Karpas-422 (cell line): ENCODE data around the gene SCFD2. TPM values are rescaled to one million over a fixed set of nuclear protein-coding genes. Genes with fewer than 3 reads are reported as not detected.

Experiments used
- DNase-seq: peaks from one replicate; pipeline ENCODE4 v3.0.0-alpha.2; 2015
- H2AFZ ChIP-seq: fragments of 200-600 bp; sonication (generic); 2 replicates; pipeline ENCODE4 v1.6.1; 2014; ENCODE audit warnings: antibody characterized with exemption, low read length, mixed read lengths
- H3K27ac ChIP-seq: fragments of 200-600 bp; sonication (generic); 2 replicates; pipeline ENCODE4 v1.5.1; 2014; ENCODE audit warnings: mild to moderate bottlenecking, low read length, moderate library complexity
- H3K27me3 ChIP-seq: fragments of 200-600 bp; sonication (generic); 2 replicates; pipeline ENCODE4 v1.6.1; 2014; ENCODE audit warnings: low read length, mixed read lengths
- H3K36me3 ChIP-seq: fragments of 200-600 bp; sonication (generic); 2 replicates; pipeline ENCODE4 v1.6.1; 2014; ENCODE audit warnings: low read length, mixed read lengths; ENCODE audit not compliant: insufficient read depth
- H3K4me1 ChIP-seq: fragments of 200-600 bp; sonication (generic); 2 replicates; pipeline ENCODE4 v1.6.1; 2014; ENCODE audit warnings: mild to moderate bottlenecking, low read length, mixed read lengths
- H3K4me2 ChIP-seq: fragments of 200-600 bp; sonication (generic); 2 replicates; pipeline ENCODE4 v1.6.1; 2014; ENCODE audit warnings: low read length, low read depth, mild to moderate bottlenecking; ENCODE audit not compliant: poor library complexity, severe bottlenecking
- H3K4me3 ChIP-seq: fragments of 200-600 bp; sonication (generic); 2 replicates; pipeline ENCODE4 v1.5.1; 2014; ENCODE audit warnings: mild to moderate bottlenecking, antibody characterized with exemption, low read length, mixed read lengths
- H3K79me2 ChIP-seq: fragments of 200-600 bp; sonication (generic); 2 replicates; pipeline ENCODE4 v1.6.1; 2014; ENCODE audit warnings: mild to moderate bottlenecking, low read length, mixed read lengths
- H3K9ac ChIP-seq: fragments of 200-600 bp; sonication (generic); 2 replicates; pipeline ENCODE4 v1.6.0; 2014; ENCODE audit warnings: low read length
- H3K9me2 ChIP-seq: fragments of 200-600 bp; sonication (generic), shearing (Covaris generic); replicated peaks from 2 replicates; pipeline ENCODE4 v1.6.0; 2014; ENCODE audit warnings: mild to moderate bottlenecking, low read length, moderate library complexity; ENCODE audit not compliant: insufficient read depth
- H3K9me3 ChIP-seq: fragments of 300-700, 200-600 bp; sonication (generic); 2 replicates; pipeline ENCODE4 v1.6.1; 2014; ENCODE audit warnings: low read length, mixed read lengths
- H4K20me1 ChIP-seq: fragments of 200-600 bp; sonication (generic); 2 replicates; pipeline ENCODE4 v1.6.1; 2014; ENCODE audit warnings: mild to moderate bottlenecking, antibody characterized with exemption, low read length, low read depth; ENCODE audit not compliant: insufficient read depth
- total RNA-seq: library from RNA; depleted of rRNA; stranded (reverse); fragments of >200 nt; shearing (Covaris generic); gene quantifications from 2 replicates; pipeline ENCODE4 v1.2.3, GENCODE V29; 2014; ENCODE audit warnings: low replicate concordance

Gene SCFD2
- total RNA-seq, 1 experiment from 2014 or later: 28.5 TPM

DNA sequence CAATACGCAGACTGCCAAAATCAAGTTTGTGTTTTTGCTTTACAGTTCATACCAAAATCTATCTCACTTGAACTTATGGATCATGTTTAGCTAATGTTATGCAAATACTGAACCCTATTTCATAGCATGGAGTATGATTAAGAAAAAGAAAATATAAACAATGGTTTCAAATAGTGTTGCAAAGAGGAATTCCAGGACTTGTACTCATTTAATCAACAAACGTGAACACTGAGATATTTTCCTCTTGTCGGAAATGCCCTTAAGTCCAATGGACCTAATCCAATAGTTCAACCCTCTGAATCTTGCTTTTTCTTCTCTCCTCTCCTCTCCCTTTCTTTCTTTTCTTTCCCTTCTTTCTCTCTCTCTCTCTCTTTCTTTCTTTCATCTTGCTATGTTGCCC lies 473.0 kb downstream of the SCFD2 start:
- Histone ChIP-seq H3K27me3 (no peaks in the 10 kb centered on the region), H3K4me1 (no peaks in the 10 kb centered on the region), H3K36me3 (no peaks in the 10 kb centered on the region), H3K9ac (no peak overlapping the region), H2AFZ (no peak overlapping the region), H3K4me2 (no peak overlapping the region), H3K9me3 (no peaks in the 10 kb centered on the region), H4K20me1 (no peaks in the 10 kb centered on the region), H3K9me2 (no peaks in the 10 kb centered on the region), H3K4me3 (no peak overlapping the region), H3K79me2 (no peaks in the 10 kb centered on the region), H3K27ac (no peak overlapping the region)
- DNase-seq: no peak

DNA sequence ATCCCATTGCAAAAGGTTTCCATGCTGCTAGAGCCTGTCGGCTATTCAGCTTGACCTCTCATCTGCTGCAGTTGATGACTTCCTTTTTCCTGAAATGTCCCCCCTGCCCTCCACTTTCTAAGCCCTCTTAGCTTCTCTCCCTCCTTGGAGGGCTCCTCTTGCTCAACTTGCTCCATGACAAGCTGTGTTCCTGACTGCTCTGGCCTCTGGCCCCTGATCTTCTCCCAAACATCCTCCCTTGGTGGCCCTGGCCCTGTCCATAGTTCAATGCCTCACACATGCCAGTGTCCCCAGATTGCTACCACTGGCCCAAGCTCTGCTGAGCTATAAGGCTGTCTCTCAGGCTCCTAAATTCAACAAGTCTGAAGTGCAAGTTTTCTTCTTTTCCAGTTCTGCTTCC lies 474.1 kb downstream of the SCFD2 start:
- H3K4me2 ChIP-seq: no peak overlapping the region
- H3K27me3 ChIP-seq: no peaks in the 10 kb centered on the region
- no peaks in the 10 kb centered on the region for H3K9me2 ChIP-seq
- no peak overlapping the region for H2AFZ ChIP-seq
- no peaks in the 10 kb centered on the region for H3K4me1 ChIP-seq
- H3K36me3 ChIP-seq: no peaks in the 10 kb centered on the region
- no peak overlapping the region for H3K4me3 ChIP-seq
- H3K27ac ChIP-seq: no peak overlapping the region
- DNase-seq: no peak
- H3K9ac ChIP-seq: no peak overlapping the region
- H3K9me3 ChIP-seq: no peaks in the 10 kb centered on the region
- H3K79me2 ChIP-seq: no peaks in the 10 kb centered on the region
- H4K20me1 ChIP-seq: no peaks in the 10 kb centered on the region

GRCh38 chr4:52890521-52890791 lies 475.4 kb downstream of the SCFD2 start:
- no peak overlapping the region for H3K4me3 ChIP-seq
- no peaks in the 10 kb centered on the region for H3K4me1 ChIP-seq
- H4K20me1 ChIP-seq: no peaks in the 10 kb centered on the region
- H2AFZ ChIP-seq: no peak overlapping the region
- no peaks in the 10 kb centered on the region for H3K36me3 ChIP-seq
- H3K9me2 ChIP-seq: no peaks in the 10 kb centered on the region
- H3K9me3 ChIP-seq: no peaks in the 10 kb centered on the region
- no peak overlapping the region for H3K4me2 ChIP-seq
- no peak for DNase-seq
- no peaks in the 10 kb centered on the region for H3K27me3 ChIP-seq
- no peak overlapping the region for H3K27ac ChIP-seq
- H3K9ac ChIP-seq: no peak overlapping the region
- H3K79me2 ChIP-seq: no peaks in the 10 kb centered on the region

DNA sequence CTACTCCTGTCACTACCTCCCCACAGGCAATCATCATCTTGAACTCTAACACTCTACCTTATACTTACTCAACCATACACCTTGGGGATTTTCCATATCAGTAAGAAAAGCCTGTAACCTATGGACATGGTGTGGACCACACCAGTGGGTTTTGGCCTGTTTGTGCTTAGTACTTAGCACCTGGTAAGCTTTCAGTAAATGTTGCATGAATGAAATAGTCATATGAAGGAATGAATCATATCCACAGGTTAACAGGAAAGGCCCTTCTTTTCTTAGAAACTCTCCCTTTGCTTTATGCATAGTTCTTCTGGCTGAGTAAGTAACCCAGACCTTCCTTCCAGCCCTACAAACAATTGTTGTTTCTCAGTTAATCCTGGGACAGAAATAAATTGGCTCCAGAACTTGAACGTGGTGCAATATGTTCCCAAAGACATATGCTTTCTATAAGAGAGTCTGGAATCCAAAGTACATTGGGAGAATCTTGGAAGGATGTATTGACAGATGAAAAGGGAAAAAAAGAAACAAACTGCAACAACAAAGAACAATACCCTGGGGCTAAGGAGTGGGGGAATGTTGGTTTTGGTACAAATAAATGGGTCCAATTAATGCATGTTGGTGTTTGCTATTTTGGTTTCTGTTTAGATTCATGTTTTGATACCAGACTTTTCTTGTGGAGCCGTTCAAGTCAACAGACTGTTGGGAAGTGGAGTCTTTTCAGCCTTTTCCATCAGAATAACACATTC lies 475.9 kb downstream of the SCFD2 start:
- Histone ChIP-seq H3K27me3 (no peaks in the 10 kb centered on the region), H4K20me1 (no peaks in the 10 kb centered on the region), H2AFZ (no peak overlapping the region), H3K9ac (no peak overlapping the region), H3K36me3 (no peaks in the 10 kb centered on the region), H3K9me3 (no peaks in the 10 kb centered on the region), H3K4me3 (no peak overlapping the region), H3K9me2 (no peaks in the 10 kb centered on the region), H3K4me1 (no peaks in the 10 kb centered on the region), H3K27ac (no peak overlapping the region), H3K79me2 (no peaks in the 10 kb centered on the region), H3K4me2 (no peak overlapping the region)
- DNase-seq: no peak

DNA sequence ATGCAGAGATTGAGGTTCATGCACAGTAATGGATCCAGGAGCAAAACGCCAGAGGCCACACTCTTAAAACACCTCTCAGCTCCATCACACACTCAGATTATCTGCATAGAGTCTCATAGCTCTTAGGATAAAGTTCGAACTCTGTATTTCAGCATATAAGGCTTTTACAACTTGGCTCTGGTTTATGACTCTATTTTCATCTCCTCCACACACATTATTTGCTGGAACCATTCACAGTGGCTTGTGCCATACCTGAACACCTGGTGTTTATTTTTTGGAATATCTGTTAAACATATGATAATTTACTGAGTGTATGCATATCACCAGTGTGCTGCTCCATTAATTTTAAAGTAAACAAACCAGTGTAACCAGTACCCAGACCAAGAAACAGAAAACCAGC lies 476.5 kb downstream of the SCFD2 start:
- H3K4me3 ChIP-seq: no peak overlapping the region
- H3K9me2 ChIP-seq: no peaks in the 10 kb centered on the region
- no peaks in the 10 kb centered on the region for H3K9me3 ChIP-seq
- no peak overlapping the region for H3K4me2 ChIP-seq
- no peak overlapping the region for H2AFZ ChIP-seq
- no peaks in the 10 kb centered on the region for H3K27me3 ChIP-seq
- H3K27ac ChIP-seq: no peak overlapping the region
- H3K4me1 ChIP-seq: no peaks in the 10 kb centered on the region
- no peaks in the 10 kb centered on the region for H3K36me3 ChIP-seq
- no peaks in the 10 kb centered on the region for H4K20me1 ChIP-seq
- H3K79me2 ChIP-seq: no peaks in the 10 kb centered on the region
- no peak for DNase-seq
- no peak overlapping the region for H3K9ac ChIP-seq

DNA sequence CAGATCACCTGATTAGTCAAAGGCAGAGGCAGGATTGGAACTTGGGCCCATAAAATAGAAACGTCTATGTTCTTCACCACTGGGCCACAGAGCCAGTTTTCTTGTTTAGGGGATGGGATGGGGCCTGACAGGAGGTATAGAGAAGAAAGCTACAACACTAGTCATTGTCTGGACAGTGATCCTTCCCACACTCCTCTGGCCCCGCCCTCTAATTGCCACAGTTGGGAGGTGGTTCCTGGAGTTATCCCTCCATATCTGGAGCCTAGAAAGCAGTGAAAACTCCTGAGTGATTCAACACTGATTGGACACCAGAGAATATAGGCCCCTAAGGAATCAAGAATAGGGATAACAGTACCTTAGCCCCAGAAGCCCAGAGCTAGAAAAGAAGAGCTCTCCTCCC lies 480.9 kb downstream of the SCFD2 start:
- Histone ChIP-seq H3K27ac (no peak overlapping the region), H3K4me1 (no peaks in the 10 kb centered on the region), H3K9me2 (no peaks in the 10 kb centered on the region), H3K27me3 (no peaks in the 10 kb centered on the region), H3K9ac (no peak overlapping the region), H3K79me2 (no peaks in the 10 kb centered on the region), H3K36me3 (no peaks in the 10 kb centered on the region), H2AFZ (no peak overlapping the region), H3K4me3 (no peak overlapping the region), H3K9me3 (no peaks in the 10 kb centered on the region), H4K20me1 (no peaks in the 10 kb centered on the region), H3K4me2 (no peak overlapping the region)
- DNase-seq: no peak

- H2AFZ ChIP-seq: no peak overlapping the region
- no peak for DNase-seq
- no peaks in the 10 kb centered on the region for H4K20me1 ChIP-seq
- H3K9ac ChIP-seq: no peak overlapping the region
- no peak overlapping the region for H3K4me2 ChIP-seq
- no peaks in the 10 kb centered on the region for H3K9me2 ChIP-seq
- H3K27me3 ChIP-seq: no peaks in the 10 kb centered on the region
- H3K36me3 ChIP-seq: no peaks in the 10 kb centered on the region
- H3K27ac ChIP-seq: no peak overlapping the region
- H3K79me2 ChIP-seq: no peaks in the 10 kb centered on the region
- no peaks in the 10 kb centered on the region for H3K9me3 ChIP-seq
- no peak overlapping the region for H3K4me3 ChIP-seq
- H3K4me1 ChIP-seq: no peaks in the 10 kb centered on the region
Measured at GRCh38 chr4:52883707-52884669, 481.9 kb downstream of the SCFD2 start.

DNA sequence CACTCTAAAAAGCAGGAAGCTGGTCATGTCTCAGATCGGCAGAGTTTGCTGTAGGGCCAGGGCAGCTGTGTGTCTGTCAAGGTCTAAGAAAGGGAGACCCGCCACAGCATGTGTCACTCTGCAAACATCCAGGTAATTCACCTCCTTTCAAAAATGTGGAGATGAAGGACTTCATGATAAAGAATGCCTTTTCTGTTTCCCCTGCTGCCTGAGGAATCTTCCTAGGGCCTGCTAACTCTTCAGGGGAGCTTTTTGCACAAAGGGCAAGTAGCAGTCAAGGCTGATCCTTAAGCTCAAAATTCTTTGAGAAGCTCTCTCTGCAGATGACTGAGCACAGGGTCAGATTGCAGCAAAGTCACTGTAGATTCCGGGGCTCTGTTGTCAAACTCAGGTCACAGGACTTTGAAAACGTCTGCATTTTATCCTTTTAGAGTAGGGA lies 482.7 kb downstream of the SCFD2 start:
- H3K9me2 ChIP-seq: no peaks in the 10 kb centered on the region
- no peak overlapping the region for H2AFZ ChIP-seq
- no peaks in the 10 kb centered on the region for H3K36me3 ChIP-seq
- no peaks in the 10 kb centered on the region for H3K27me3 ChIP-seq
- no peaks in the 10 kb centered on the region for H3K9me3 ChIP-seq
- no peaks in the 10 kb centered on the region for H4K20me1 ChIP-seq
- no peaks in the 10 kb centered on the region for H3K79me2 ChIP-seq
- H3K4me2 ChIP-seq: no peak overlapping the region
- no peaks in the 10 kb centered on the region for H3K4me1 ChIP-seq
- no peak overlapping the region for H3K9ac ChIP-seq
- DNase-seq: no peak
- H3K4me3 ChIP-seq: no peak overlapping the region
- no peak overlapping the region for H3K27ac ChIP-seq
